Effector CD8-positive, alpha-beta T cell (primary cell): ENCODE measurements around the gene GALNTL6.

ENCODE experiments used
- DNase-seq: peaks from one replicate; lab custom pipeline; 2025; lab: John Stamatoyannopoulos, UW

GALNTL6 gene

GRCh38 chr4:172553216-172553615 is 740.0 kb downstream of the GALNTL6 start:
- no peak for DNase-seq

DNA sequence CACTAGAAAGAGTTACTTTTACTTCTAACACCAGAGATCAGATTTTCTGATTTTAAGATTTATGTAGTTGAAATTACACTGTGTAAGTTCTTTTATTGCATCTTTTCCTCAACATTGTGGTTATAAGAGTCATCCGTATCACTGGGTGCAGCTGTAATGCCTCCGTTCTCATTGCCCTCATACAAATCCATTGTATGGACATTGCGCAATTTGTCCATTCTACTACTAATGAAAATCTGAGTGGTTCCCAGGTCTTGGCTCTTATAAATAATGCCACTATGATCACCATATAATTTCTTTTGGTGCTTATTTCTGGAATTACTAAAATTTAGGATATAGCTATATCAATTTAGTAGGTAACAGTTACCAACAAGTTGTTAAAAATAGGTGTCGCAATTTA is 741.4 kb downstream of the GALNTL6 start:
- no peak for DNase-seq

DNA sequence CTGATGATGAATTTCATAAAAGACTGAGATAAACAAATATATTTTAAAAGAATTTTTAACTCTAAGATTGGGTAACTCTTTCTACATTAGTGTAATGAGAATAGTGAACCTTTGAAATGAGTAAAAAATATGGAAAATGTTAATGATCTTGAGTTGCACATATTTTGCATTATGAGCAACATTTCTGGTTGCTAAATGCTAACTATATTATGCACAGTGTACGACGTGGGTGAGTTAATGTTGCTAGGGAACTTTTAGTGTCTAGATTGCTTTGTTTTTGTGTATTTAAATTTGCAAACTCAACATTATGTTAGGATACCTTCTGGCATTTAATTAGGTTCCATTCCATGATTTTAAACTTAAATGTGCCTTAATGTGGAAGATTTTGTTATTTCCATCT is 742.5 kb downstream of the GALNTL6 start:
- DNase-seq, result no peak

DNA sequence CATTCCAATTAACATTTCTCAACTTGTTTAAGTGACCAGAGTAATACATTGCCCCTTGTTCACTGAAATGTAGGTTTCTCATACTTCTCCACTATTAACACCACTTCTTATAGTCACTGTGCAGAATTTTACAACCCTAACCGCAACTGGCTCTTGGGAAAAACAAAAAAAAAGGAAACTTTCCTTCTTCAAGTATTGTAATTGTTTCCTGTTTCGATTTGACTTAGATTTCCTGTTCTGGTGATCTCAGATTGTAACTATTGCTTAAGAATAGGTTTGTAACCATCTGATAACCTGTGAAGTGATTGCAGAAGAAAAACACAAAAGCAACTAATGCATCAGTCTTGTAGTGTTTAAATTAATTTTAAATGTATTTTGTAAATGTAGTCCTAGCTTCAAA is 760.7 kb downstream of the GALNTL6 start:
- no peak for DNase-seq

DNA sequence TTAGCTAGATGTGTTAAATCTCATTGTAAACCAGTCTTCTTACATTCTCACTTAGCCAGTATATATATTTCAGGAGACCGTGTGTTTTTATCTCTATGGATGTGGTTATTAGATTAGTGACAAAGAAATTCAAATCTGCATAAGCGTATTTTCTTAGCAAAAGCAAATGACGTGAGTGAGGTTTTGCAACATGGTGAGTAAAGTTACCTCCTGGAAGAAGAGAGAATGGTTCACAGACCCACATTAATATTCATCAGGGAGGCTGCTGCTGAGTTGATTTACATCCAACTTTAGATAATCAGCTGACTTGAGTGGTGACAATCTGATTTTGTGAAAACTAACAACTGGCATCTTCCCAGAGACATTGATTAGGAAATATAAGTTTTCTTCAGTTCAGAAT is 765.5 kb downstream of the GALNTL6 start:
- no peak for DNase-seq

GRCh38 chr4:172584816-172585215 is 771.6 kb downstream of the GALNTL6 start:
- DNase-seq, result no peak

DNA sequence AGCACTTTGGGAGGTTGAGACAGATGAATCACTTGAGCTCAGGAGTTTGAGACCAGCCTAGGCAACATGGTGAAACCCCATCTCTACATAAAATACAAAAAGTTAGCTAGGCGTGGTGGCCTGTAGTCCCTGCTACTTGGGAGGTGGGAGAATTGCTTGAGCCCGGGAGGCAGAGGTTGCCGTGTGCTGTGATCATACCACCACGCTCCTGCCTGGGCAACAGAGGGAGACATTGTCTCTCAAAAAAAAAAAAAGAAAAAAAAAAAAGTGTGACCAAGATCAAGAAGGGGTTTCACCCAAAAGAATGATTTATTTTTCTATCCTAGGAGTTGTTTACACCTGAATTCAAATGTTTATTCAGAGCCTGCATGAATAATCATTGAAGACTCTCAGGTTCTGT is 783.0 kb downstream of the GALNTL6 start:
- no peak for DNase-seq

DNA sequence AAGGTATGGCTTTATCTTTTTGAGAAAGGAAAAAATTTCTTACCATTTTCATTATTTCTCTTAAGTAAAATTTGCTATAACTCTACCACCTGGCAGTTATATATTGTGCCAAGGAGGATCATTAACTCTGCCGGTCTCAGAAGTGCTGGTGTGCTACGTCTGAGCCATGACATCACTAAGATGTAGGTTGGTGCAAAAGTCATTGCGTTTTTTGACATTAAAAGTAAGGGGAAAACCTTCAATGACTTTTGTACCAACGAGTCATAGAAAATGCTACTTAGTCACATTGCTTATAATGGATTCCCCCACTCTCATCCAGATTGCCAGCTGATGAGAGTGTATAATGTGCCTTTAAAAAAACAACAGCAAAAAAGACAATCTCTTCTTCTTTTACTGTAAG is 786.4 kb downstream of the GALNTL6 start:
- DNase-seq, result no peak

- no peak for DNase-seq
Measured at GRCh38 chr4:172601195-172601594, 788.0 kb downstream of the GALNTL6 start.

GRCh38 chr4:172619218-172619617 is 806.0 kb downstream of the GALNTL6 start:
- DNase-seq, result no peak

- DNase-seq, result no peak
Measured at GRCh38 chr4:172619798-172620197, 806.6 kb downstream of the GALNTL6 start.

- DNase-seq, result no peak
Measured at GRCh38 chr4:172628263-172628662, 815.1 kb downstream of the GALNTL6 start.

DNA sequence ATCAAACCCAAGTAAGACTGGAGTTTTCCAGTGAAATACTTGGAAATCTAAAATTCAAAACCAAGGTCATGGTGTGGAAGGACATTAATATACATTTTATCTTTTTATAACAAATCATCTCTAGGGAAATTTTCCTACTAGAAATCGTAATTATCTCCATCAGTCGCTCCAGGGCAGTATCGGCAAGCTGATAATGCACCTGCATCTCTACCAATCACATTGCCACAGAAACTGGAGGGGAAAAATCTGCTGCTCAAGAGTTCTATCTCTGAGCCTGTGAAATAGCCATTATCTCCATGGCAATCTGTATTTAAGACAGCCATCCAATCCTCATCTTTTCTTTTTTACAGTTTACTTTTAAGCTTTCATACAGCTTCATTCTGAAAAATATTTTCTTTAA is 817.1 kb downstream of the GALNTL6 start:
- no peak for DNase-seq

DNA sequence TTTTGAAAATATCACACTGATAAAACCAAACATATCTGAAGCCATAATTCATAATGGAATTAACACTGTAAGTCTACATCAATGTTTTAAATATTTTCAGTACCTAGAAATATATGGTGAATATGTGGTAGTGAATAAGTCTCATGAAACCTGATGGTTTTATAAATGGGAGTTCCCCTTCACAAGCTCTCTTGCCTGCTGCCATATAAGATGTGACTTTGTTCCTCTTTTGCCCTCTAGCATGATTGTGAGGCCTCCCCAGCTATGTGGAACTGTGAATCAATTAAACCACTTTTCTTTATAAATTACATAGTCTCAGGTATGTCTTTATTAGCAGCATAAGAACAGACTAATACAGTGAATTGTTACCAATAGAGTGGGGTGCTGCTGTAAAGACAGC is 818.6 kb downstream of the GALNTL6 start:
- DNase-seq, result no peak

- no peak for DNase-seq
Measured at GRCh38 chr4:172648471-172648870, 835.3 kb downstream of the GALNTL6 start.

DNA sequence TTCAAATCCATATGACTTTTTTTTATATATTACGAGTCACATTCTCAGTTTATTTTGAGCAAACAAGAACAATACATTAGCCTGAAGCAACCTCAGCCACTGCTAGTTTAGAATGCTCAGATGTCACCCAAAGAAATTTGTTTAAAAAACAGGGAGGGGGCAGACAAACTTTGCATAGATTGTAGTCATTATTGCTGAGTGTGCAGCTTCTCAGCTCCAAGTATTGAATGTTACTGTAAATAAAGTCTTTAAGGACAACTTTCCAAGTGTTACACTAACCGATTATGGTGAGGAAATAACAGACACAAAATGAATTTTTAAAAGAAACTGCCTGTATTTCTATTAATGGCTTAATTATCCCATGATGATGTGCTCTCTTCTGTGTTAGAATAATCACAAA is 835.9 kb downstream of the GALNTL6 start:
- no peak for DNase-seq

- no peak for DNase-seq
Measured at GRCh38 chr4:172650758-172651530, 837.7 kb downstream of the GALNTL6 start.

GRCh38 chr4:172651961-172652360 is 838.8 kb downstream of the GALNTL6 start:
- DNase-seq, result no peak

GRCh38 chr4:172652369-172652768 is 839.2 kb downstream of the GALNTL6 start:
- no peak for DNase-seq

GRCh38 chr4:172653676-172654075 is 840.5 kb downstream of the GALNTL6 start:
- no peak for DNase-seq

DNA sequence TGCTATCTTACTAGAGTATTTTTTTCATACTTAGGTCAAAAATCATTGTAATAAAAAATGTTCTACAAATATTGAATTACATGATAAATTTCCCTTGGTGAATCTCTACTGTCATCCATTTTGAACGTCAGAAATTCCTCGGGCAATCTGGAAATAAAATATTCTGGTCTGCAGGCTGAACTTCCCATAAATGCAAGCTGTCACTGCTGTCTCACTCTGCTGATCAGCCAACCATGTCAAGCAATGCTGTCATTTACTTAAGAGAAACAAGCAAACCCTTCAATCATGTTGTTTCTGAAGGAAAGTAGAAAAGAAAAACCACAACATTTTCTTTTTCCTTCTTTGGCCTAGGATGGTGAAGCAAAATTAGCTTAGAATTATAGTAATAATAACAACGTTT is 841.3 kb downstream of the GALNTL6 start:
- DNase-seq, result no peak

- DNase-seq, result no peak
Measured at GRCh38 chr4:172656055-172656454, 842.9 kb downstream of the GALNTL6 start.

- DNase-seq, result no peak
Measured at GRCh38 chr4:172657081-172657480, 843.9 kb downstream of the GALNTL6 start.

- no peak for DNase-seq
Measured at GRCh38 chr4:172660251-172660650, 847.0 kb downstream of the GALNTL6 start.
